Measurements from ENCODE around the gene CIT. TPM values are rescaled to one million over a fixed set of nuclear protein-coding genes. Genes with fewer than 3 reads are reported as not detected.

CIT gene
- total and polyA plus RNA-seq, 9 of the 15 experiments (the other 6 are each of a cell fraction or from before 2014, with no cell fraction given) = 1.1 to 46.7 (median 21.3) TPM

- TF ChIP-seq, protein P1, sequence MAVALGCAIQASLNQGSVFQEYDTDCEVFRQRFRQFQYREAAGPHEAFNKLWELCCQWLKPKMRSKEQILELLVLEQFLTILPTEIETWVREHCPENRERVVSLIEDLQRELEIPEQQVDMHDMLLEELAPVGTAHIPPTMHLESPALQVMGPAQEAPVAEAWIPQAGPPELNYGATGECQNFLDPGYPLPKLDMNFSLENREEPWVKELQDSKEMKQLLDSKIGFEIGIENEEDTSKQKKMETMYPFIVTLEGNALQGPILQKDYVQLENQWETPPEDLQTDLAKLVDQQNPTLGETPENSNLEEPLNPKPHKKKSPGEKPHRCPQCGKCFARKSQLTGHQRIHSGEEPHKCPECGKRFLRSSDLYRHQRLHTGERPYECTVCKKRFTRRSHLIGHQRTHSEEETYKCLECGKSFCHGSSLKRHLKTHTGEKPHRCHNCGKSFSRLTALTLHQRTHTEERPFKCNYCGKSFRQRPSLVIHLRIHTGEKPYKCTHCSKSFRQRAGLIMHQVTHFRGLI (CRISPR knock-in tag; IDR thresholded peaks at IDR 0.05) = no peak
- TF ChIP-seq RBM17 (IDR thresholded peaks at IDR 0.05; ENCODE audit: borderline replicate concordance, low read depth, low read length) = no peak
- TF ChIP-seq ZNF668 (CRISPR knock-in tag; IDR thresholded peaks at IDR 0.05) = no peak
- TF ChIP-seq MEIS2 (IDR thresholded peaks at IDR 0.05; ENCODE audit: partially characterized antibody) = no peak
- TF ChIP-seq ZKSCAN1 (IDR thresholded peaks at IDR 0.05; ENCODE audit: low read depth, low read length) = no peak
- TF ChIP-seq FOXJ3 (CRISPR knock-in tag; IDR thresholded peaks at IDR 0.05) = no peak
- TF ChIP-seq DPF2 (IDR thresholded peaks at IDR 0.05) = no peak; the same call in 1 of the 2 replicates
- TF ChIP-seq SMARCE1 (IDR thresholded peaks at IDR 0.05) = peak; percentile 68
- TF ChIP-seq, protein P2, sequence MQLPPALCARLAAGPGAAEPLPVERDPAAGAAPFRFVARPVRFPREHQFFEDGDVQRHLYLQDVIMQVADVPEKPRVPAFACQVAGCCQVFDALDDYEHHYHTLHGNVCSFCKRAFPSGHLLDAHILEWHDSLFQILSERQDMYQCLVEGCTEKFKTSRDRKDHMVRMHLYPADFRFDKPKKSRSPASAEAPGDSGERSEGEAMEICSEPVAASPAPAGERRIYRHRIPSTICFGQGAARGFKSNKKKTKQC (CRISPR knock-in tag; IDR thresholded peaks at IDR 0.05) = no peak
- TF ChIP-seq, protein P3, sequence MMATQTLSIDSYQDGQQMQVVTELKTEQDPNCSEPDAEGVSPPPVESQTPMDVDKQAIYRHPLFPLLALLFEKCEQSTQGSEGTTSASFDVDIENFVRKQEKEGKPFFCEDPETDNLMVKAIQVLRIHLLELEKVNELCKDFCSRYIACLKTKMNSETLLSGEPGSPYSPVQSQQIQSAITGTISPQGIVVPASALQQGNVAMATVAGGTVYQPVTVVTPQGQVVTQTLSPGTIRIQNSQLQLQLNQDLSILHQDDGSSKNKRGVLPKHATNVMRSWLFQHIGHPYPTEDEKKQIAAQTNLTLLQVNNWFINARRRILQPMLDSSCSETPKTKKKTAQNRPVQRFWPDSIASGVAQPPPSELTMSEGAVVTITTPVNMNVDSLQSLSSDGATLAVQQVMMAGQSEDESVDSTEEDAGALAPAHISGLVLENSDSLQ (IDR thresholded peaks at IDR 0.05) = no peak
- no peak for TF ChIP-seq ZFPM2 (CRISPR knock-in tag; IDR thresholded peaks at IDR 0.05)
- TF ChIP-seq KDM1A (IDR thresholded peaks at IDR 0.05) = no peak
- TF ChIP-seq NFATC3 (IDR thresholded peaks at IDR 0.05) = no peak
- no peak for TF ChIP-seq SMAD1 (IDR thresholded peaks at IDR 0.05; ENCODE audit: low read depth, low read length, partially characterized antibody)
- peak; percentile 48; the same call in 1 of the 2 replicates for TF ChIP-seq LEF1 (IDR thresholded peaks at IDR 0.05)
- TF ChIP-seq SP2 (IDR thresholded peaks at IDR 0.05; ENCODE audit: extremely low read depth, low read depth, low read length, poor library complexity, severe bottlenecking) = no peak
- no peak for TF ChIP-seq ZBED1 (IDR thresholded peaks at IDR 0.05)
- TF ChIP-seq KAT2B (IDR thresholded peaks at IDR 0.05; ENCODE audit: low read depth, low read length) = no peak
- TF ChIP-seq FOXK2 (conservative IDR thresholded peaks at IDR 0.05 in 1 of 2, IDR thresholded peaks at IDR 0.05 in 1 of 2; ENCODE audit: low read depth in 2 of 2) = no peak
- no peak for TF ChIP-seq ZNF695 (CRISPR knock-in tag; IDR thresholded peaks at IDR 0.05)
- TF ChIP-seq NCOA1 (IDR thresholded peaks at IDR 0.05; ENCODE audit: low read depth) = peak; percentile 38; the same call in 1 of the 2 replicates
- no peak for TF ChIP-seq GTF2A2 (tag; IDR thresholded peaks at IDR 0.05)
- TF ChIP-seq MLX (CRISPR knock-in tag; conservative IDR thresholded peaks at IDR 0.05) = no peak
- no peak for TF ChIP-seq ZBTB12 (CRISPR knock-in tag; IDR thresholded peaks at IDR 0.05)
- no peak for TF ChIP-seq ZSCAN29 (IDR thresholded peaks at IDR 0.05)
- TF ChIP-seq MCM5 (IDR thresholded peaks at IDR 0.05; ENCODE audit: low read depth) = no peak
- TF ChIP-seq ZNF717 (CRISPR knock-in tag; IDR thresholded peaks at IDR 0.05) = no peak
- no peak for TF ChIP-seq POLR2B (IDR thresholded peaks at IDR 0.05; ENCODE audit: low read depth, partially characterized antibody)
Observed at GRCh38 chr12:119672194-119672593, 204.9 kb downstream of the CIT start (continued).

All from K562 (cell line).